ENCODE results near the gene ZNF367.

DNA sequence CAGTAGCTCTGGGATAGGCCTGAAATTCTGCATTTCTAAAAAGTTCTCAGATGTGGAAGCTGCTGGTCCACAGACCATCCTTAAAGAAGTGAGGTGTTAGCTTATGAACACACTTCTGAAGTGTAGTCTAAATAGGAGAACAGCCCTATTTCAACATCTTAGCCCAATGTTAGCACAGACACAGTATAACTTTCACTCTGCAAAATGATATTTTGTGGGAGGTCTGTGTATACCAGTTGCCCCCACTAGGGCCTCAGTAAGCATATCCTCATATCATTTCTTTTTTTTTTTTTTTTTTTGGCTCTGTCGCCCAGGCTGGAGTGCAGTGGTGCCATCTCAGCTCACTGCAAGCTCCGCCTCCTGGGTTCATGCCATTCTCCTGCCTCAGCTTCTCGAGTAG is 24.3 kb upstream of the ZNF367 start:
- TF ChIP-seq, protein P1, sequence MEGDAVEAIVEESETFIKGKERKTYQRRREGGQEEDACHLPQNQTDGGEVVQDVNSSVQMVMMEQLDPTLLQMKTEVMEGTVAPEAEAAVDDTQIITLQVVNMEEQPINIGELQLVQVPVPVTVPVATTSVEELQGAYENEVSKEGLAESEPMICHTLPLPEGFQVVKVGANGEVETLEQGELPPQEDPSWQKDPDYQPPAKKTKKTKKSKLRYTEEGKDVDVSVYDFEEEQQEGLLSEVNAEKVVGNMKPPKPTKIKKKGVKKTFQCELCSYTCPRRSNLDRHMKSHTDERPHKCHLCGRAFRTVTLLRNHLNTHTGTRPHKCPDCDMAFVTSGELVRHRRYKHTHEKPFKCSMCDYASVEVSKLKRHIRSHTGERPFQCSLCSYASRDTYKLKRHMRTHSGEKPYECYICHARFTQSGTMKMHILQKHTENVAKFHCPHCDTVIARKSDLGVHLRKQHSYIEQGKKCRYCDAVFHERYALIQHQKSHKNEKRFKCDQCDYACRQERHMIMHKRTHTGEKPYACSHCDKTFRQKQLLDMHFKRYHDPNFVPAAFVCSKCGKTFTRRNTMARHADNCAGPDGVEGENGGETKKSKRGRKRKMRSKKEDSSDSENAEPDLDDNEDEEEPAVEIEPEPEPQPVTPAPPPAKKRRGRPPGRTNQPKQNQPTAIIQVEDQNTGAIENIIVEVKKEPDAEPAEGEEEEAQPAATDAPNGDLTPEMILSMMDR (IDR thresholded peaks at IDR 0.05) = no peak
- TF ChIP-seq EP300 (IDR thresholded peaks at IDR 0.05) (no peak), POLR2A (IDR thresholded peaks at IDR 0.05) (no peak)
